ENCODE data around the gene TMOD2. TPM values are rescaled to one million over a fixed set of nuclear protein-coding genes. Genes with fewer than 3 reads are reported as not detected.

Gene TMOD2
- total RNA-seq, 8 experiments from 2014 or later = 0.66 to 70.4 (median 28.9) TPM

- 17 to 100% (median 61%) methylated on average over 1 to 2 of the region's 2 CpGs; no CpG with 5 or more reads in 2 of the 10 experiments for WGBS, 10 experiments
- Histone ChIP-seq H3K27ac (no peak overlapping the region), H3K4me3 (no peak overlapping the region), H3K4me1 (replicated peaks in 1 of 2) (peaks cover 0 to 9% of the 10 kb centered on the region in 2 donors)
- in situ Hi-C loops (cut with MboI; ENCODE audit: low pct_unique_long_range_greater_than_20kb in 2 of 9, low sequenced_read_pairs in 9 of 9, unreplicated experiment in 9 of 9) = no loop called here
- peak in 3 of 8 experiments; percentile 14 to 23 (median 22) for ATAC-seq (replicated peaks in 6 of 8)
Observed at GRCh38 chr15:51739061-51739712, 12.2 kb upstream of the TMOD2 start.

- no peak for ATAC-seq (replicated peaks in 6 of 8)
- H3K4me3 ChIP-seq = no peak overlapping the region
- peaks cover 0 to 6% of the 10 kb centered on the region in 2 donors for H3K4me1 ChIP-seq (replicated peaks in 1 of 2)
- in situ Hi-C loops (cut with MboI; ENCODE audit: low pct_unique_long_range_greater_than_20kb in 2 of 9, low sequenced_read_pairs in 9 of 9, unreplicated experiment in 9 of 9) = no loop called here
- 15 to 100% (median 74%) methylated on average over 2 to 5 of the region's 5 CpGs; no CpG with 5 or more reads in 1 of the 10 experiments for WGBS, 10 experiments
- no peak overlapping the region for H3K27ac ChIP-seq
Observed at GRCh38 chr15:51749307-51749706, 2.1 kb upstream of the TMOD2 start.

GRCh38 chr15:51750186-51750585, 1.2 kb upstream of the TMOD2 start:
- 14 to 88% (median 57%) methylated on average over 2 to 4 of the region's 4 CpGs; no CpG with 5 or more reads in 3 of the 10 experiments for WGBS, 10 experiments
- in situ Hi-C loops (cut with MboI; ENCODE audit: low pct_unique_long_range_greater_than_20kb in 2 of 9, low sequenced_read_pairs in 9 of 9, unreplicated experiment in 9 of 9) = loop anchor here in 2 of 9 experiments (25.0 kb wide), 1 partner anchor 88 kb away; no protein-coding TSS in a partner anchor
- no peak overlapping the region for H3K4me3 ChIP-seq
- no peak for ATAC-seq (replicated peaks in 6 of 8)
- H3K27ac ChIP-seq = no peak overlapping the region
- H3K4me1 ChIP-seq (replicated peaks in 1 of 2) = peaks cover 0 to 6% of the 10 kb centered on the region in 2 donors

- peak overlapping the region; percentile 71 to 96 (median 84) for H3K4me3 ChIP-seq
- peak; percentile 72 to 78 (median 76) for ATAC-seq (replicated peaks in 6 of 8)
- WGBS, 10 experiments = 0 to 14% (median 4%) methylated on average over 1 to 17 of the region's 71 CpGs; no CpG with 5 or more reads in 1 of the 10 experiments
- peak overlapping the region; percentile 8 to 33 for H3K27ac ChIP-seq
- peaks cover 0 to 6% of the 10 kb centered on the region in 2 donors for H3K4me1 ChIP-seq (replicated peaks in 1 of 2)
- in situ Hi-C loops (cut with MboI; ENCODE audit: low pct_unique_long_range_greater_than_20kb in 2 of 9, low sequenced_read_pairs in 9 of 9, unreplicated experiment in 9 of 9) = loop anchor here in 2 of 9 experiments (25.0 kb wide), 1 partner anchor 90 kb away; no protein-coding TSS in a partner anchor
Observed at GRCh38 chr15:51751697-51752683, 593 bp downstream of the TMOD2 start.

GRCh38 chr15:51752888-51753287, 1.5 kb downstream of the TMOD2 start:
- H3K4me3 ChIP-seq = peak overlapping the region in 4 of 5 donors; percentile 71 to 96 (median 86)

GRCh38 chr15:51754267-51754666, 2.9 kb downstream of the TMOD2 start:
- no peak for ATAC-seq (replicated peaks in 6 of 8)
- Histone ChIP-seq H3K4me1 (replicated peaks in 1 of 2) (peaks cover 0 to 6% of the 10 kb centered on the region in 2 donors), H3K4me3 (no peak overlapping the region), H3K27ac (no peak overlapping the region)
- in situ Hi-C loops (cut with MboI; ENCODE audit: low pct_unique_long_range_greater_than_20kb in 2 of 9, low sequenced_read_pairs in 9 of 9, unreplicated experiment in 9 of 9) = loop anchor here in 2 of 9 experiments (25.0 kb wide), 1 partner anchor 92 kb away; no protein-coding TSS in a partner anchor
- WGBS, 10 experiments = 57 to 100% (median 77%) methylated on average over 1 to 2 of the region's 2 CpGs

More at GRCh38 chr15:51752888-51753287, 1.5 kb downstream of the TMOD2 start:
- in situ Hi-C loops (cut with MboI; ENCODE audit: low pct_unique_long_range_greater_than_20kb in 2 of 9, low sequenced_read_pairs in 9 of 9, unreplicated experiment in 9 of 9) = loop anchor here in 2 of 9 experiments (25.0 kb wide), 1 partner anchor 91 kb away; no protein-coding TSS in a partner anchor
- no peak overlapping the region for H3K27ac ChIP-seq
- H3K4me1 ChIP-seq (replicated peaks in 1 of 2) = peaks cover 0 to 6% of the 10 kb centered on the region in 2 donors
- ATAC-seq (replicated peaks in 6 of 8) = no peak
- 56 to 100% (median 86%) methylated on average over 2 to 5 of the region's 5 CpGs; no CpG with 5 or more reads in 3 of the 10 experiments for WGBS, 10 experiments

- in situ Hi-C loops (cut with MboI; ENCODE audit: low pct_unique_long_range_greater_than_20kb in 2 of 9, low sequenced_read_pairs in 9 of 9, unreplicated experiment in 9 of 9) = loop anchor here in 2 of 9 experiments (25.0 kb wide), 1 partner anchor 93 kb away; no protein-coding TSS in a partner anchor
- Histone ChIP-seq H3K4me1 (replicated peaks in 1 of 2) (peaks cover 0 to 6% of the 10 kb centered on the region in 2 donors), H3K27ac (no peak overlapping the region), H3K4me3 (no peak overlapping the region)
- ATAC-seq (replicated peaks in 6 of 8) = no peak
- 50 to 100% (median 83%) methylated on average over 1 to 4 of the region's 4 CpGs; no CpG with 5 or more reads in 1 of the 10 experiments for WGBS, 10 experiments
Observed at GRCh38 chr15:51755790-51756189, 4.4 kb downstream of the TMOD2 start.

- Histone ChIP-seq H3K4me1 (replicated peaks in 1 of 2) (peaks cover 0 to 6% of the 10 kb centered on the region in 2 donors), H3K4me3 (no peak overlapping the region), H3K27ac (no peak overlapping the region)
- in situ Hi-C loops (cut with MboI; ENCODE audit: low pct_unique_long_range_greater_than_20kb in 2 of 9, low sequenced_read_pairs in 9 of 9, unreplicated experiment in 9 of 9) = loop anchor here in 2 of 9 experiments (25.0 kb wide), 1 partner anchor 94 kb away; no protein-coding TSS in a partner anchor
- ATAC-seq (replicated peaks in 6 of 8) = no peak
- 50 to 100% (median 92%) methylated on average over 1 to 3 of the region's 4 CpGs; no CpG with 5 or more reads in 2 of the 10 experiments for WGBS, 10 experiments
Observed at GRCh38 chr15:51756482-51756881, 5.1 kb downstream of the TMOD2 start.

- WGBS, 10 experiments = 0 to 100% (median 100%) methylated on average over 1 to 2 of the region's 2 CpGs; no CpG with 5 or more reads in 5 of the 10 experiments
- Histone ChIP-seq H3K4me1 (replicated peaks in 1 of 2) (peaks cover 0 to 6% of the 10 kb centered on the region in 2 donors), H3K27ac (no peak overlapping the region), H3K4me3 (no peak overlapping the region)
- ATAC-seq (replicated peaks in 6 of 8) = peak in 1 of 8 experiments; percentile 79
- in situ Hi-C loops (cut with MboI; ENCODE audit: low pct_unique_long_range_greater_than_20kb in 2 of 9, low sequenced_read_pairs in 9 of 9, unreplicated experiment in 9 of 9) = loop anchor here in 2 of 9 experiments (25.0 kb wide), 1 partner anchor 95 kb away; no protein-coding TSS in a partner anchor
Observed at GRCh38 chr15:51757450-51757849, 6.1 kb downstream of the TMOD2 start.

- Histone ChIP-seq H3K4me1 (replicated peaks in 1 of 2) (no peaks in the 10 kb centered on the region), H3K27ac (no peak overlapping the region), H3K4me3 (no peak overlapping the region)
- 0 to 77% (median 17%) methylated on average over 1 of the region's 1 CpG; no CpG with 5 or more reads in 5 of the 10 experiments for WGBS, 10 experiments
- no peak for ATAC-seq (replicated peaks in 6 of 8)
- in situ Hi-C loops (cut with MboI; ENCODE audit: low pct_unique_long_range_greater_than_20kb in 2 of 9, low sequenced_read_pairs in 9 of 9, unreplicated experiment in 9 of 9) = loop anchor here in 2 of 9 experiments (25.0 kb wide), 1 partner anchor 96 kb away; no protein-coding TSS in a partner anchor
Observed at GRCh38 chr15:51758645-51759044, 7.2 kb downstream of the TMOD2 start.

GRCh38 chr15:51759557-51760070, 8.2 kb downstream of the TMOD2 start:
- ATAC-seq (replicated peaks in 6 of 8) = peak in 3 of 8 experiments; percentile 29 to 56 (median 33)
- in situ Hi-C loops (cut with MboI; ENCODE audit: low pct_unique_long_range_greater_than_20kb in 2 of 9, low sequenced_read_pairs in 9 of 9, unreplicated experiment in 9 of 9) = loop anchor here in 3 of 9 experiments (10.0 to 25.0 kb wide), 2 partner anchors 97 to 105 kb away; no protein-coding TSS in a partner anchor
- Histone ChIP-seq H3K4me3 (no peak overlapping the region), H3K27ac (no peak overlapping the region), H3K4me1 (replicated peaks in 1 of 2) (no peaks in the 10 kb centered on the region)
- WGBS, 10 experiments = 5 to 100% (median 69%) methylated on average over 1 to 3 of the region's 3 CpGs; no CpG with 5 or more reads in 1 of the 10 experiments

GRCh38 chr15:51760805-51761204, 9.4 kb downstream of the TMOD2 start:
- in situ Hi-C loops (cut with MboI; ENCODE audit: low pct_unique_long_range_greater_than_20kb in 2 of 9, low sequenced_read_pairs in 9 of 9, unreplicated experiment in 9 of 9) = loop anchor here in 3 of 9 experiments (10.0 to 25.0 kb wide), 2 partner anchors 99 to 106 kb away; no protein-coding TSS in a partner anchor
- WGBS, 10 experiments = 43 to 100% (median 71%) methylated on average over 1 to 3 of the region's 3 CpGs
- ATAC-seq (replicated peaks in 6 of 8) = no peak
- H3K4me1 ChIP-seq (replicated peaks in 1 of 2) = no peaks in the 10 kb centered on the region
- no peak overlapping the region for H3K4me3 ChIP-seq
- no peak overlapping the region for H3K27ac ChIP-seq
